Panc1 (cell line): ENCODE data around the gene ADCYAP1R1.

ENCODE experiments used
- POLR2AphosphoS5 ChIP-seq: IDR thresholded peaks from 2 replicates; pipeline ENCODE4 v1.6.1; 2012; ENCODE audit warnings: mild to moderate bottlenecking, low read depth, low read length, moderate library complexity
- REST ChIP-seq, 2 experiments: IDR thresholded peaks; 2 replicates each; pipeline ENCODE4 v1.6.1; 2011 to 2012; ENCODE audit warnings: low read depth in 2 of 2, control low read depth in 1 of 2, low read length in 1 of 2, mild to moderate bottlenecking in 1 of 2, moderate library complexity in 1 of 2; ENCODE audit not compliant: insufficient read depth in 1 of 2
- SIN3A ChIP-seq: IDR thresholded peaks from 2 replicates; pipeline ENCODE4 v1.6.1; 2012; ENCODE audit warnings: low read depth, mild to moderate bottlenecking, low read length, moderate library complexity, borderline replicate concordance; ENCODE audit not compliant: insufficient read depth
- TCF7L2 ChIP-seq: IDR thresholded peaks from 2 replicates; pipeline ENCODE4 v1.6.1; 2011; ENCODE audit warnings: mild to moderate bottlenecking, low read depth, low read length, inconsistent platforms
- TF ChIP-seq, protein P1 (sequence below): fragments of 450-650 bp; IDR thresholded peaks from 2 replicates; pipeline ENCODE4 v1.5.1; 2017; ENCODE audit warnings: mild to moderate bottlenecking

- TF ChIP-seq REST (IDR thresholded peaks at IDR 0.05; ENCODE audit: insufficient read depth in 1 of 2, low read depth in 2 of 2, low read length in 1 of 2) (no peak), POLR2AphosphoS5 (no peak), SIN3A (no peak), TCF7L2 (no peak)
- TF ChIP-seq, protein P1, sequence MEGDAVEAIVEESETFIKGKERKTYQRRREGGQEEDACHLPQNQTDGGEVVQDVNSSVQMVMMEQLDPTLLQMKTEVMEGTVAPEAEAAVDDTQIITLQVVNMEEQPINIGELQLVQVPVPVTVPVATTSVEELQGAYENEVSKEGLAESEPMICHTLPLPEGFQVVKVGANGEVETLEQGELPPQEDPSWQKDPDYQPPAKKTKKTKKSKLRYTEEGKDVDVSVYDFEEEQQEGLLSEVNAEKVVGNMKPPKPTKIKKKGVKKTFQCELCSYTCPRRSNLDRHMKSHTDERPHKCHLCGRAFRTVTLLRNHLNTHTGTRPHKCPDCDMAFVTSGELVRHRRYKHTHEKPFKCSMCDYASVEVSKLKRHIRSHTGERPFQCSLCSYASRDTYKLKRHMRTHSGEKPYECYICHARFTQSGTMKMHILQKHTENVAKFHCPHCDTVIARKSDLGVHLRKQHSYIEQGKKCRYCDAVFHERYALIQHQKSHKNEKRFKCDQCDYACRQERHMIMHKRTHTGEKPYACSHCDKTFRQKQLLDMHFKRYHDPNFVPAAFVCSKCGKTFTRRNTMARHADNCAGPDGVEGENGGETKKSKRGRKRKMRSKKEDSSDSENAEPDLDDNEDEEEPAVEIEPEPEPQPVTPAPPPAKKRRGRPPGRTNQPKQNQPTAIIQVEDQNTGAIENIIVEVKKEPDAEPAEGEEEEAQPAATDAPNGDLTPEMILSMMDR: no peak
These were observed 47.7 kb upstream of the ADCYAP1R1 start for GRCh38 chr7:31004393-31004792.
